Esophagus squamous epithelium (tissue), 5 donors: ENCODE measurements around the gene MEIS2. TPM values are rescaled to one million over a fixed set of nuclear protein-coding genes. Genes with fewer than 3 reads are reported as not detected.

Experiments used
- DNase-seq: peaks from one replicate; lab custom pipeline; 2025; lab: John Stamatoyannopoulos, UW
- H3K27ac ChIP-seq, 4 donors: fragments of 200-600 bp; sonication (generic); one replicate each; pipeline ENCODE4 v1.5.1; 2016 to 2019; ENCODE audit warnings: mild to moderate bottlenecking in 1 of 4
- H3K27me3 ChIP-seq, 4 donors: fragments of 200-600 bp; sonication (generic); 1 replicate in 3 of 4; 2 replicates in 1 of 4; pipeline versions ENCODE4 v1.5.1 to v1.6.0; 2017 to 2021; ENCODE audit warnings: antibody characterized with exemption in 1 of 4
- H3K36me3 ChIP-seq, 3 donors: fragments of 200-600 bp; sonication (generic); one replicate each; pipeline ENCODE4 v1.5.1; 2016 to 2019
- H3K4me1 ChIP-seq, 3 donors: fragments of 200-600 bp; sonication (generic); one replicate each; pipeline ENCODE4 v1.5.1; 2017 to 2019
- H3K4me3 ChIP-seq, 4 donors: fragments of 200-600 bp; sonication (generic); 1 replicate in 3 of 4; 2 replicates in 1 of 4; pipeline ENCODE4 v1.5.1; 2016 to 2019; ENCODE audit warnings: mild to moderate bottlenecking in 2 of 4, moderate library complexity in 1 of 4
- H3K9me3 ChIP-seq, 3 donors: fragments of 200-600 bp; sonication (generic); one replicate each; pipeline ENCODE4 v1.5.1; 2016 to 2019
- CTCF ChIP-seq, 6 experiments: fragments of 450-650 bp in 4 of 6; fragments of 200-600 bp in 2 of 6; sonication (generic) in 2 of 6; IDR thresholded peaks; one replicate each; pipeline ENCODE4 v1.5.1; 2016 to 2019; ENCODE audit warnings: antibody characterized with exemption in 6 of 6, mild to moderate bottlenecking in 4 of 6, moderate library complexity in 4 of 6
- POLR2A ChIP-seq, 4 donors: fragments of 450-650 bp; IDR thresholded peaks; one replicate each; pipeline ENCODE4 v1.6.1; 2017; ENCODE audit warnings: antibody characterized with exemption in 4 of 4, mild to moderate bottlenecking in 4 of 4, moderate library complexity in 3 of 4
- WGBS, 2 donors: methylation state at CpG; one replicate each; pipeline ENCODE4 v1.1.5; 2018; 5-methylcytosine and 5-hydroxymethylcytosine counted together
- intact Hi-C: fragments of 100-400 bp; cut with DNase I; formaldehyde crosslinking; loops from one replicate; pipeline ENCODE4 v1.15.0; 2022
- total RNA-seq, 4 donors: library from RNA; depleted of rRNA; stranded (reverse); fragments of >200 nt; gene quantifications; one replicate each; pipeline ENCODE4 v1.1.0, GENCODE V29; 2016
- donor health status: DM: yes; HTN: yes; CAD: no.

The MEIS2 gene
- total RNA-seq, 4 donors from 2014 or later, result 6.6 to 26.3 (median 9.9) TPM

GRCh38 chr15:37084602-37085001, 15.7 kb downstream of the MEIS2 start:
- Histone ChIP-seq H3K4me1 (peaks cover 9 to 46% (median 15%) of the 10 kb centered on the region in 3 donors), H3K27ac (peak overlapping the region in 1 of 4 donors; percentile 12), H3K4me3 (no peak overlapping the region), H3K9me3 (no peaks in the 10 kb centered on the region), H3K27me3 (no peaks in the 10 kb centered on the region), H3K36me3 (peaks cover 0 to 42% (median 10%) of the 10 kb centered on the region in 3 donors)
- TF ChIP-seq CTCF (IDR thresholded peaks at IDR 0.05) (no peak), POLR2A (IDR thresholded peaks at IDR 0.05) (no peak)
- 61 to 73% methylated on average over 3 of the region's 3 CpGs for whole genome bisulfite sequencing, 2 donors
- DNase-seq, result no peak
- intact Hi-C loops, result no loop called here

DNA sequence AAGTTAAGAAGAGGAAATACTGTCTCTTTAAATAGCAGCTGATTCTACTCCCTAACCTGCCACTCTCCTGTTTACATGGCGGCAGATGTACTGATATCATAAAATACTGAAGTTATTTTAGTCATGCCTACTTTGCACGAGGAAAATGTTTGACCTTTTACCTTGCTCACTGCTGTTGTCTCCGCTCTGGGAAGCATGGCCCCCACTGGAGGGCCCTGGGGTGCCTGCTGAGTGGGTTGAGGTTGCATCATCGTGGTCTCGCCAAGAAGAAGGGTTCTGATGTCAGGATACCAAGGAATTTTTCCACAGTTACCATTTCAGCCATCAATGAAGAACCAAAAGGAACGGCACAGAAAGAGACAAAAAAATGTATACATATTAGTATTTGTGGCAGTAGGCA, 16.7 kb downstream of the MEIS2 start:
- no peaks in the 10 kb centered on the region for H3K27me3 ChIP-seq
- H3K4me1 ChIP-seq, result peaks cover 9 to 55% (median 19%) of the 10 kb centered on the region in 3 donors
- H3K9me3 ChIP-seq, result no peaks in the 10 kb centered on the region
- DNase-seq, result no peak
- TF ChIP-seq CTCF (IDR thresholded peaks at IDR 0.05) (no peak), POLR2A (IDR thresholded peaks at IDR 0.05) (no peak)
- H3K36me3 ChIP-seq, result peaks cover 0 to 36% (median 10%) of the 10 kb centered on the region in 3 donors
- intact Hi-C loops, result no loop called here
- H3K27ac ChIP-seq, result no peak overlapping the region
- WGBS, 2 donors, result 70 to 78% methylated on average over 6 of the region's 6 CpGs
- H3K4me3 ChIP-seq, result no peak overlapping the region

DNA sequence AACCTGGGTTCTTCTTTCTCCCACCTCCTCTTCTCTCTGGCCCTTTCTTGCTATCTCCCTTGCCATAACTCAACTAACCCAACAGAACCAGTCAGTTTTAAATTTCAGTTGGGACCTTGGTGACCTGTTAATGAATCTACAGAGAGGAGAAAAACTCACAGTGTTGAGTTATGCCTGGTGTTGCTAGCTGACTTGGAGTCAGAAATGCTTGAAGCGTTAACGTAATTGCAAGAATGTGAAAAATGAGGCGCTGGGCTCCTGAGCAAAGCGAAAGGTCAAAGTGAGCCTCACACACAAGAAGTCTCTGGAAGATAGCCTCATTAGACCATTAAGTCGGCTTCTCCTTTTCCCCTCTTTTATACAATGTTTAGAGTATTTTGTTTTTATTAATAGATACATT, 18.4 kb downstream of the MEIS2 start:
- intact Hi-C loops, result no loop called here
- Histone ChIP-seq H3K36me3 (peaks cover 0 to 34% (median 10%) of the 10 kb centered on the region in 3 donors), H3K9me3 (no peaks in the 10 kb centered on the region), H3K4me1 (peaks cover 9 to 51% (median 13%) of the 10 kb centered on the region in 3 donors), H3K4me3 (no peak overlapping the region), H3K27me3 (no peaks in the 10 kb centered on the region), H3K27ac (peak overlapping the region in 1 of 4 donors; percentile 6)
- no peak for DNase-seq
- TF ChIP-seq POLR2A (IDR thresholded peaks at IDR 0.05) (no peak), CTCF (IDR thresholded peaks at IDR 0.05) (no peak)
- 81 to 92% methylated on average over 5 of the region's 5 CpGs for WGBS, 2 donors

DNA sequence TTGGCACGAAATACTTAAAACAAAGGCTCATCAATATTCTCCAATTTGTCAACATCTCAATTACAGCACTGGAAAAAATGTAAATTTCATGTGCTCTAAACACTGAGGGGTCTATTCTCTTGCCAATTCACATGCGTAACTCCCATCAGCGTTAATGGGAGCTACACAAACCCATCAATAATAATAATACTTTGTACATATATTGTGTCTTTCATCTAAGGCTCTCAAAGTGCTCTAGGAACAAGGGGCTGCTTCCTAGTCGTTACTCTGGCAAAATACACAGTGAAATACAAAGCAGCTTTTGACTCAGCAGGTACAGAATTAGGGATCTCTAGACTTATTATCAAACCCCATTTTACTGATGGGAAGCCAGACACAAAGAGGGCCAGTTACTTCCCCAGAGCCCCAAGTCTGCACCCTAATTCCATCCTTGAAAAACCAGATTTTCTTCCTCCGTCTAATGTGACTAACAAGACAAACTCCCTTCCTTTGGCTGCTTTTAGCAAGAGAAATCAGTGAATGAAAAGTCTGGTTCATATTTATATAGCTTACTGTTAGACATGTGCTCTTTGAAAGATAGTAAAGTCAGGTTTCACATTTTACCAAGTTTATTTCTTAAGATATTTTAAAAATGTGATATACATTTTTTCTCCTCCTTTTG, 20.0 kb downstream of the MEIS2 start:
- no peak for TF ChIP-seq POLR2A (IDR thresholded peaks at IDR 0.05)
- no peak for TF ChIP-seq CTCF (IDR thresholded peaks at IDR 0.05)
- H3K36me3 ChIP-seq, result peaks cover 0 to 34% (median 10%) of the 10 kb centered on the region in 3 donors
- no peaks in the 10 kb centered on the region for H3K9me3 ChIP-seq
- H3K27me3 ChIP-seq, result no peaks in the 10 kb centered on the region
- DNase-seq, result no peak
- intact Hi-C loops, result no loop called here
- H3K4me1 ChIP-seq, result peaks cover 5 to 40% (median 11%) of the 10 kb centered on the region in 3 donors
- H3K27ac ChIP-seq, result peak overlapping the region in 2 of 4 donors; percentile 23 to 25
- 35 to 44% methylated on average over 5 of the region's 5 CpGs for WGBS, 2 donors
- no peak overlapping the region for H3K4me3 ChIP-seq

DNA sequence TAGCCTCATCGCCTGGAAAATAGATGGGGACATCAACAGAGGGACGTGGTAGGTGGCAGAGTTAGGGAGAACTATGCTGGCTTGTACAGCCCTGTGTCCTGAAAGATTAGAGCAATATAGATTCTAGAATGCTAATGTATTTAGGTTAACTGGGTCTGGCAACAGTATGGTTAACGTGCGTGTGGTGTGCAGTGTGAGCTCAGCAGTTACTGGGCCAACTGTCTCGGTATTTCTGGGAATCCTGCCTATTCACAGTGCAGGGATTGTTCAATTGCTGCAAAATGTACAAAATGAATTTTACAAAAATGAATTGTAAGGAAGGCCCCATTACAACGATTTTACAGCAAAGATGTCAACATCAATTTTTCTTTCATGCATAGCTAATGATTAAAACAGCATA, 20.6 kb downstream of the MEIS2 start:
- intact Hi-C loops, result no loop called here
- 50 to 55% methylated on average over 6 of the region's 6 CpGs for WGBS, 2 donors
- peaks cover 5 to 40% (median 11%) of the 10 kb centered on the region in 3 donors for H3K4me1 ChIP-seq
- TF ChIP-seq POLR2A (IDR thresholded peaks at IDR 0.05) (no peak), CTCF (IDR thresholded peaks at IDR 0.05) (no peak)
- no peaks in the 10 kb centered on the region for H3K27me3 ChIP-seq
- peaks cover 0 to 32% (median 10%) of the 10 kb centered on the region in 3 donors for H3K36me3 ChIP-seq
- H3K4me3 ChIP-seq, result no peak overlapping the region
- peak overlapping the region in 1 of 4 donors; percentile 30 for H3K27ac ChIP-seq
- DNase-seq, result no peak
- no peaks in the 10 kb centered on the region for H3K9me3 ChIP-seq
